Naive thymus-derived CD4-positive, alpha-beta T cell (primary cell): Measurements from ENCODE around the gene CPT1A. TPM values are rescaled to one million over a fixed set of nuclear protein-coding genes. Genes with fewer than 3 reads are reported as not detected.
A peak's percentile ranks its signal among the peaks of the same experiment; 100 is the strongest.

Source experiments
- ATAC-seq: fragments of 150-1000 bp; cut with Tn5 transposase; 2 replicates; pipeline ENCODE4 v1.10.0; 2021; ENCODE audit warnings: mild to moderate bottlenecking, moderate library complexity
- CTCF ChIA-PET: fragments of 350-600 bp; sonication (Branson Sonifier 250); formaldehyde crosslinking; loops from one replicate; lab custom pipeline; 2021; ENCODE audit warnings: antibody characterized with exemption; lab: Charles Lee
- POLR2A ChIA-PET: fragments of 350-600 bp; sonication (Branson Sonifier 250); formaldehyde crosslinking; loops from one replicate; lab custom pipeline; 2021; ENCODE audit warnings: antibody characterized with exemption, inconsistent platforms; lab: Charles Lee
- DNase-seq, 9 donors: peaks; one replicate each; pipeline versions ENCODE4 v3.0.0 to v3.0.0-alpha.2; 2020 to 2022; ENCODE audit warnings: mixed read lengths in 1 of 9
- H3K27ac ChIP-seq: one replicate; pipeline ENCODE4 v1.7.0; 2013; ENCODE audit warnings: mild to moderate bottlenecking, low read depth, low read length, moderate library complexity
- H3K27me3 ChIP-seq, 2 donors: one replicate each; pipeline ENCODE4 v1.7.0; 2013; ENCODE audit warnings: low read length in 2 of 2, mild to moderate bottlenecking in 2 of 2, moderate library complexity in 2 of 2; ENCODE audit not compliant: control insufficient read depth in 2 of 2, insufficient read depth in 2 of 2
- H3K36me3 ChIP-seq, 3 experiments: 1 replicate in 2 of 3; 2 replicates in 1 of 3; pipeline ENCODE4 v1.7.0; 2013; ENCODE audit warnings: low read length in 3 of 3, mild to moderate bottlenecking in 3 of 3, moderate library complexity in 1 of 3; ENCODE audit not compliant: insufficient read depth in 3 of 3, control insufficient read depth in 2 of 3
- H3K4me1 ChIP-seq, 2 donors: one replicate each; pipeline ENCODE4 v1.7.0; 2013; ENCODE audit warnings: low read length in 2 of 2, mild to moderate bottlenecking in 2 of 2, moderate library complexity in 1 of 2; ENCODE audit not compliant: control insufficient read depth in 2 of 2, insufficient read depth in 2 of 2
- H3K4me3 ChIP-seq: 2 replicates; pipeline ENCODE4 v1.7.0; 2013; ENCODE audit warnings: mild to moderate bottlenecking, low read length
- H3K9me3 ChIP-seq, 3 experiments: 1 replicate in 2 of 3; 2 replicates in 1 of 3; pipeline ENCODE4 v1.7.0; 2013; ENCODE audit warnings: low read length in 3 of 3; ENCODE audit not compliant: control insufficient read depth in 2 of 3
- H3K27ac Mint-ChIP-seq, 9 donors: one replicate each; pipeline ENCODE4 v1.8.0; 2020 to 2022; ENCODE audit warnings: mixed read lengths in 9 of 9, mild to moderate bottlenecking in 8 of 9, moderate library complexity in 5 of 9, inconsistent platforms in 2 of 9
- H3K27me3 Mint-ChIP-seq, 5 donors: one replicate each; pipeline ENCODE4 v1.8.0; 2021 to 2022; ENCODE audit warnings: mixed read lengths in 5 of 5, mild to moderate bottlenecking in 1 of 5
- H3K36me3 Mint-ChIP-seq, 5 donors: one replicate each; pipeline ENCODE4 v1.8.0; 2020 to 2022; ENCODE audit warnings: mixed read lengths in 5 of 5, mild to moderate bottlenecking in 3 of 5, inconsistent platforms in 1 of 5
- H3K4me1 Mint-ChIP-seq, 7 donors: one replicate each; pipeline ENCODE4 v1.8.0; 2020 to 2022; ENCODE audit warnings: mixed read lengths in 7 of 7, mild to moderate bottlenecking in 3 of 7, inconsistent platforms in 1 of 7
- H3K4me3 Mint-ChIP-seq, 10 donors: one replicate each; pipeline ENCODE4 v1.8.0; 2020 to 2022; ENCODE audit warnings: mild to moderate bottlenecking in 10 of 10, mixed read lengths in 10 of 10, moderate library complexity in 6 of 10, inconsistent platforms in 2 of 10
- H3K9me3 Mint-ChIP-seq, 11 donors: one replicate each; pipeline ENCODE4 v1.8.0; 2020 to 2022; ENCODE audit warnings: mixed read lengths in 11 of 11, mild to moderate bottlenecking in 4 of 11, inconsistent platforms in 1 of 11, moderate library complexity in 1 of 11
- intact Hi-C, 2 donors: fragments of 100-400 bp; cut with micrococcal nuclease; formaldehyde crosslinking; loops; one replicate each; pipeline ENCODE4 v1.15.1; 2023
- polyA plus RNA-seq, 2 donors: library from polyadenylated mRNA; unstranded; fragments of 300-500 nt; fragmentation: Illumina TruSeq; gene quantifications; one replicate each; pipeline ENCODE4 v1.2.3, GENCODE V29; 2021
- total RNA-seq, 6 experiments: library from RNA in 5 of 6; stranded (reverse) in 5 of 6; gene quantifications; 1 replicate in 5 of 6; 2 replicates in 1 of 6; pipeline ENCODE4 v1.2.3 and lab custom pipeline; 2021 to 2026

The CPT1A gene
- total and polyA plus RNA-seq, 7 experiments from 2014 or later, result 2.3 to 52.7 (median 20.0) TPM

- Mint-ChIP-seq H3K27ac (peak overlapping the region in 1 of 9 donors; percentile 31), H3K4me3 (no peak overlapping the region), H3K27me3 (no peaks in the 10 kb centered on the region), H3K36me3 (peaks cover 4 to 43% (median 14%) of the 10 kb centered on the region in 5 donors), H3K9me3 (no peaks in the 10 kb centered on the region), H3K4me1 (peaks cover 0 to 3% (median 0%) of the 10 kb centered on the region in 7 donors)
- intact Hi-C loops, result no loop called here
- Histone ChIP-seq H3K4me1 (no peaks in the 10 kb centered on the region), H3K27me3 (no peaks in the 10 kb centered on the region), H3K4me3 (no peak overlapping the region), H3K9me3 (no peaks in the 10 kb centered on the region), H3K27ac (no peak overlapping the region), H3K36me3 (peaks cover 0 to 48% (median 9%) of the 10 kb centered on the region in 3 experiments)
- ATAC-seq (no peak), DNase-seq (no peak)
- ChIA-PET POLR2A (no interaction called here), CTCF (interaction anchor here (0.6 kb wide), 1 partner anchor 40 kb away, joined by 5 read pairs; no protein-coding TSS in a partner anchor)
Measured at GRCh38 chr11:68803766-68804165, 38.0 kb downstream of the CPT1A start.

- H3K4me1 Mint-ChIP-seq, result peaks cover 0 to 8% (median 0%) of the 10 kb centered on the region in 7 donors
- no peak overlapping the region for H3K27ac Mint-ChIP-seq
- Histone ChIP-seq H3K27ac (no peak overlapping the region), H3K4me3 (no peak overlapping the region), H3K36me3 (peaks cover 6 to 79% (median 17%) of the 10 kb centered on the region in 3 experiments), H3K4me1 (no peaks in the 10 kb centered on the region), H3K9me3 (no peaks in the 10 kb centered on the region), H3K27me3 (no peaks in the 10 kb centered on the region)
- no peaks in the 10 kb centered on the region for H3K9me3 Mint-ChIP-seq
- no peak for ATAC-seq
- DNase-seq, result peak in 8 of 9 donors; percentile 17 to 42 (median 26)
- H3K27me3 Mint-ChIP-seq, result no peaks in the 10 kb centered on the region
- ChIA-PET POLR2A (no interaction called here), CTCF (interaction anchor here (1.0 to 1.5 kb wide), 4 partner anchors 15 to 568 kb away, joined by 3 to 7 read pairs (median 3); no protein-coding TSS in a partner anchor)
- H3K4me3 Mint-ChIP-seq, result no peak overlapping the region
- peaks cover 8 to 44% (median 25%) of the 10 kb centered on the region in 5 donors for H3K36me3 Mint-ChIP-seq
- intact Hi-C loops, result loop anchor here in 1 of 2 donors (1.0 to 2.0 kb wide), 2 partner anchors 46 to 166 kb away; no protein-coding TSS in a partner anchor
Measured at GRCh38 chr11:68798221-68798813, 43.4 kb downstream of the CPT1A start.

GRCh38 chr11:68796801-68797200 is 44.9 kb downstream of the CPT1A start:
- Histone ChIP-seq H3K36me3 (peaks cover 6 to 82% (median 13%) of the 10 kb centered on the region in 3 experiments), H3K4me1 (no peaks in the 10 kb centered on the region), H3K4me3 (no peak overlapping the region), H3K9me3 (no peaks in the 10 kb centered on the region), H3K27ac (no peak overlapping the region), H3K27me3 (no peaks in the 10 kb centered on the region)
- CTCF ChIA-PET, result interaction anchor here (1.2 to 1.5 kb wide), 2 partner anchors 27 to 47 kb away, joined by 3 to 7 read pairs; no protein-coding TSS in a partner anchor
- DNase-seq (no peak), ATAC-seq (no peak)
- H3K36me3 Mint-ChIP-seq, result peaks cover 4 to 39% (median 17%) of the 10 kb centered on the region in 5 donors
- no peak overlapping the region for H3K27ac Mint-ChIP-seq
- H3K4me1 Mint-ChIP-seq, result peaks cover 0 to 8% (median 0%) of the 10 kb centered on the region in 7 donors
- H3K4me3 Mint-ChIP-seq, result no peak overlapping the region
- H3K9me3 Mint-ChIP-seq, result no peaks in the 10 kb centered on the region
- H3K27me3 Mint-ChIP-seq, result no peaks in the 10 kb centered on the region
- intact Hi-C loops, result no loop called here
- POLR2A ChIA-PET, result no interaction called here

- H3K27me3 ChIP-seq, result no peaks in the 10 kb centered on the region
- Mint-ChIP-seq H3K27me3 (no peaks in the 10 kb centered on the region), H3K9me3 (no peaks in the 10 kb centered on the region), H3K4me1 (peaks cover 0 to 8% (median 0%) of the 10 kb centered on the region in 7 donors), H3K4me3 (no peak overlapping the region), H3K36me3 (peaks cover 4 to 29% (median 14%) of the 10 kb centered on the region in 5 donors), H3K27ac (no peak overlapping the region)
- ATAC-seq (no peak), DNase-seq (no peak)
- no peaks in the 10 kb centered on the region for H3K4me1 ChIP-seq
- H3K4me3 ChIP-seq, result no peak overlapping the region
- no peak overlapping the region for H3K27ac ChIP-seq
- intact Hi-C loops, result no loop called here
- ChIA-PET POLR2A (interaction anchor here (0.8 kb wide), 1 partner anchor 15 kb away, joined by 3 read pairs; no protein-coding TSS in a partner anchor), CTCF (no interaction called here)
- peaks cover 11 to 58% (median 14%) of the 10 kb centered on the region in 3 experiments for H3K36me3 ChIP-seq
- no peaks in the 10 kb centered on the region for H3K9me3 ChIP-seq
Measured at GRCh38 chr11:68792400-68792966, 49.2 kb downstream of the CPT1A start.

- ATAC-seq, result no peak
- H3K36me3 Mint-ChIP-seq, result peaks cover 4 to 38% (median 7%) of the 10 kb centered on the region in 5 donors
- Histone ChIP-seq H3K9me3 (no peaks in the 10 kb centered on the region), H3K4me3 (no peak overlapping the region), H3K27me3 (no peaks in the 10 kb centered on the region), H3K27ac (no peak overlapping the region), H3K4me1 (no peaks in the 10 kb centered on the region), H3K36me3 (peaks cover 6 to 63% (median 8%) of the 10 kb centered on the region in 3 experiments)
- H3K9me3 Mint-ChIP-seq, result no peaks in the 10 kb centered on the region
- no peak for DNase-seq
- H3K4me1 Mint-ChIP-seq, result no peaks in the 10 kb centered on the region
- no peak overlapping the region for H3K4me3 Mint-ChIP-seq
- no peaks in the 10 kb centered on the region for H3K27me3 Mint-ChIP-seq
- CTCF ChIA-PET, result no interaction called here
- H3K27ac Mint-ChIP-seq, result no peak overlapping the region
- intact Hi-C loops, result no loop called here
- POLR2A ChIA-PET, result no interaction called here
Measured at GRCh38 chr11:68784653-68785052, 57.1 kb downstream of the CPT1A start.

- no peak overlapping the region for H3K4me3 Mint-ChIP-seq
- DNase-seq, result no peak
- H3K27ac ChIP-seq, result no peak overlapping the region
Measured at GRCh38 chr11:68783216-68783821, 58.4 kb downstream of the CPT1A start.

More at GRCh38 chr11:68783216-68783821, 58.4 kb downstream of the CPT1A start:
- ChIA-PET CTCF (interaction anchor here (1.5 kb wide), 1 partner anchor 15 kb away, joined by 3 read pairs; no protein-coding TSS in a partner anchor), POLR2A (no interaction called here)
- no peaks in the 10 kb centered on the region for H3K4me1 ChIP-seq
- no peaks in the 10 kb centered on the region for H3K27me3 Mint-ChIP-seq
- H3K4me1 Mint-ChIP-seq, result no peaks in the 10 kb centered on the region
- H3K9me3 Mint-ChIP-seq, result no peaks in the 10 kb centered on the region
- H3K27me3 ChIP-seq, result no peaks in the 10 kb centered on the region
- H3K27ac Mint-ChIP-seq, result no peak overlapping the region
- peaks cover 6 to 68% (median 8%) of the 10 kb centered on the region in 3 experiments for H3K36me3 ChIP-seq
- ATAC-seq, result no peak
- intact Hi-C loops, result no loop called here
- peaks cover 4 to 41% (median 11%) of the 10 kb centered on the region in 5 donors for H3K36me3 Mint-ChIP-seq
- no peak overlapping the region for H3K4me3 ChIP-seq
- no peaks in the 10 kb centered on the region for H3K9me3 ChIP-seq
